GM18505 (cell line): ENCODE results near the gene KCNJ6.
"Not testable (repeated sequence)": the region's sequence is repeated elsewhere in the genome, so short reads cannot be mapped to it uniquely, and the experiment has no call there.

Experiments
- ATAC-seq: cut with Tn5 transposase; IDR thresholded peaks from one replicate; pipeline ENCODE4 v1.9.1; 2021; ENCODE audit not compliant: unreplicated experiment
- POLR2A ChIP-seq: IDR thresholded peaks from 4 replicates; pipeline ENCODE4 v1.6.1; 2011; ENCODE audit warnings: borderline replicate concordance; ENCODE audit not compliant: insufficient read depth, insufficient read length; ENCODE audit errors: extremely low read depth

The KCNJ6 gene

GRCh38 chr21:37921091-37921490 lies 4.8 kb upstream of the KCNJ6 start:
- TF ChIP-seq POLR2A = no peak
- no peak for ATAC-seq

- ATAC-seq = not testable (repeated sequence)
These were observed 4.0 kb upstream of the KCNJ6 start for GRCh38 chr21:37920302-37920701.

GRCh38 chr21:37917612-37918011 lies 1.4 kb upstream of the KCNJ6 start:
- TF ChIP-seq POLR2A = no peak
- ATAC-seq = no peak

GRCh38 chr21:37915941-37916309 lies 332 bp downstream of the KCNJ6 start:
- ATAC-seq = no peak
- no peak for TF ChIP-seq POLR2A

- ATAC-seq = no peak
- TF ChIP-seq POLR2A = no peak
These were observed 753 bp downstream of the KCNJ6 start for GRCh38 chr21:37915497-37915911.

- no peak for TF ChIP-seq POLR2A
- no peak for ATAC-seq
These were observed 3.6 kb downstream of the KCNJ6 start for GRCh38 chr21:37912616-37913015.

- TF ChIP-seq POLR2A = no peak
- ATAC-seq = no peak
These were observed 6.3 kb downstream of the KCNJ6 start for GRCh38 chr21:37909936-37910335.

GRCh38 chr21:37908691-37909090 lies 7.6 kb downstream of the KCNJ6 start:
- no peak for ATAC-seq

GRCh38 chr21:37907076-37907475 lies 9.2 kb downstream of the KCNJ6 start:
- no peak for TF ChIP-seq POLR2A
- no peak for ATAC-seq

More at GRCh38 chr21:37908691-37909090, 7.6 kb downstream of the KCNJ6 start:
- no peak for TF ChIP-seq POLR2A

GRCh38 chr21:37905291-37905690 lies 11.0 kb downstream of the KCNJ6 start:
- ATAC-seq = no peak
- TF ChIP-seq POLR2A = no peak

- TF ChIP-seq POLR2A = no peak
- no peak for ATAC-seq
These were observed 11.4 kb downstream of the KCNJ6 start for GRCh38 chr21:37904856-37905255.

- no peak for TF ChIP-seq POLR2A
- no peak for ATAC-seq
These were observed 12.9 kb downstream of the KCNJ6 start for GRCh38 chr21:37903396-37903795.

GRCh38 chr21:37899146-37899545 lies 17.1 kb downstream of the KCNJ6 start:
- TF ChIP-seq POLR2A = no peak

GRCh38 chr21:37896788-37897187 lies 19.5 kb downstream of the KCNJ6 start:
- no peak for ATAC-seq
- no peak for TF ChIP-seq POLR2A

More at GRCh38 chr21:37899146-37899545, 17.1 kb downstream of the KCNJ6 start:
- ATAC-seq = no peak

GRCh38 chr21:37891972-37892371 lies 24.3 kb downstream of the KCNJ6 start:
- ATAC-seq = no peak
- no peak for TF ChIP-seq POLR2A

GRCh38 chr21:37888659-37889058 lies 27.6 kb downstream of the KCNJ6 start:
- ATAC-seq = no peak
- TF ChIP-seq POLR2A = no peak

GRCh38 chr21:37886726-37887299 lies 29.4 kb downstream of the KCNJ6 start:
- ATAC-seq = no peak
- TF ChIP-seq POLR2A = no peak
